PC-9 (cell line): ENCODE measurements around the gene CFAP92.

Experiments
- EZH2 ChIP-seq: fragments of 200-600 bp; sonication (generic); IDR thresholded peaks from 2 replicates; pipeline ENCODE4 v1.8.0; 2017; ENCODE audit warnings: antibody characterized with exemption, low read depth
- TF ChIP-seq, protein P1 (sequence below): fragments of 200-600 bp; sonication (generic); conservative IDR thresholded peaks from 2 replicates; pipeline ENCODE4 v1.6.1; 2017; ENCODE audit warnings: mixed run types, antibody characterized with exemption, mild to moderate bottlenecking, moderate library complexity

DNA sequence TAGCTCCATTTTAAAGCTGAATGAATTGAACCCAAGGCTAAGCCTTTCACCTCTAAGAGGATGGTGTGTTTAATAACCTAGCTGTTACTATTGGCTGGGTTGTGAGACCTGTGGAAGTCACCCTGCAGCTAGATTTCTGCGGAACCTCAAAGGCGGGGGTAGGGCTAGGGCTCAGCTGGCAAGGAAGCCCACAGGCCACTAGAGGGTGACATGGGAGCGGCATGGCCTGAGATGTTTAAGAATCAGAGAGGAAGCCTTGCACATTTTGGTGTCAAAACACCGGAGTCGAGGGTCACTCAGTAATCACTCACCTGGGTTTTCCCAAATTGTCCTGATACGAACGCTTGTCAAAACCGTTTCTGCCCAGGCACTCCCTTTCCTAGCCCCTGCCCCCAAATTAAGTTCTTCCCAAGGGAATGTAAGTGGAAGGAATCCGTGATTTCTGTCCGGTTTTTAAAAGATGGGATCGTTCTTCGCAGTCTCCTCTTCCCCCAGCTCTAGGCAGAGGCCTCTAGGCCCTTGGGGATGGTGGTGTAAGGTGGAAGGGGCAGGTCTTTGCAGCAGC, 118.2 kb downstream of the CFAP92 start:
- TF ChIP-seq, protein P1, sequence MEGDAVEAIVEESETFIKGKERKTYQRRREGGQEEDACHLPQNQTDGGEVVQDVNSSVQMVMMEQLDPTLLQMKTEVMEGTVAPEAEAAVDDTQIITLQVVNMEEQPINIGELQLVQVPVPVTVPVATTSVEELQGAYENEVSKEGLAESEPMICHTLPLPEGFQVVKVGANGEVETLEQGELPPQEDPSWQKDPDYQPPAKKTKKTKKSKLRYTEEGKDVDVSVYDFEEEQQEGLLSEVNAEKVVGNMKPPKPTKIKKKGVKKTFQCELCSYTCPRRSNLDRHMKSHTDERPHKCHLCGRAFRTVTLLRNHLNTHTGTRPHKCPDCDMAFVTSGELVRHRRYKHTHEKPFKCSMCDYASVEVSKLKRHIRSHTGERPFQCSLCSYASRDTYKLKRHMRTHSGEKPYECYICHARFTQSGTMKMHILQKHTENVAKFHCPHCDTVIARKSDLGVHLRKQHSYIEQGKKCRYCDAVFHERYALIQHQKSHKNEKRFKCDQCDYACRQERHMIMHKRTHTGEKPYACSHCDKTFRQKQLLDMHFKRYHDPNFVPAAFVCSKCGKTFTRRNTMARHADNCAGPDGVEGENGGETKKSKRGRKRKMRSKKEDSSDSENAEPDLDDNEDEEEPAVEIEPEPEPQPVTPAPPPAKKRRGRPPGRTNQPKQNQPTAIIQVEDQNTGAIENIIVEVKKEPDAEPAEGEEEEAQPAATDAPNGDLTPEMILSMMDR: peak; percentile 1; the same call in 1 of the 2 replicates
- no peak for TF ChIP-seq EZH2
